ENCODE results near the gene SOBP.

SOBP gene

DNA sequence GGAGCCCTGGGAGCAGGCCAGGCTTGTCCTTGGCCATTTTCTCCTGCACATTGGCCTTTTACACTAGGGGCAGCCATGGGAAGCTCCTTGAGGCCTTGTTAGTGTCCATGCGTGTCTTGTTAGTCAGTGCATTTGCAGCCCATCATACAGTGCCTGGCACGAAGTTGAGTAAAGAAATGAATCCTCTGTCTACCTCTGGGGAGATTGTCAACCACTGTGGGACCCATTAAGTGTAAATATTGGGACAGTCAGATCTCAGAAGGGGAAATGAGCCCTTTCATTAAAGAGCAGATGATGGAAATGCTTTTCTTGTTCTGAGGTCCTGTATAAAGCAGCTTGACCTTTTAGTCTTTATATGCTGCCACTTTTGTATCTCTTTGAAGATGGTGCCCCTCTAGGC lies 33.9 kb downstream of the SOBP start:
- DNase-seq (ENCODE audit: low read depth in 2 of 2) = no peak

DNA sequence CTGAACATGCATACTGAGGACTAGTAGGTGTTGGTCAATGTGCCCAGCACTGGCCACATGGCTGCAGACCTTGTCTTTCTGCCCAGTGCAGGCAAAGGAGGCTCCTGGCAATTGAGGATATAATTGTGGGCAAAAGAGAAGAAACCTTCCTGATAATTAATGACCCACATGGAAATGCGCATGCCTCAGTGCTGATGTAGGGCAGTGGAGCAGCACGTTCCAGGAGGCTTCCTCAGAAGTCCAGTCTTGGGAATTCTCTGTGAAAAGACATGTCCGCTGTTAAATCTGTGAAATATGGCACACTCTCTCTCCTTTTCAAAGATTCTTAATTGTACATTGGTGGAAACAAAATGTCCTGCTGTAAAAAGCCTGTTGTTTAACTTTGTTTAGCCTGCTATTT lies 34.7 kb downstream of the SOBP start:
- no peak for DNase-seq (ENCODE audit: low read depth in 2 of 2)

DNA sequence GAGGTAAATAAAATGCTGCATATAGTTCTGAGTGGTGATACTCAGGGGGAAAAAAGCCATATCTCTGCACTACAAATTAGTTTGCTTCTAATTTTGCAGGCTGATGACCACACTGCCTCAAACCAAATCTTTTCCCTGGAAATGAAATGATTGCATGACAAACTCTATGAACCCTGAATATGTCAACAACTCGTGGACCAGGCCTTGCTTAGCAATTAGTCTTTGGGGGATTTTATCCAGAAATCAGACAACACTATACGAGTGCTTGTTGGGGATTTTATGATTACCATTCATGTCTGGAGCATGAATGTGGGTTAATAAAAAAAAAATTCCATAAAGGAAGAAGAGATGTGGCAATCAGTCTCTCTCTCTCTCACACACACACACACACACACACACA lies 42.0 kb downstream of the SOBP start:
- no peak for DNase-seq (ENCODE audit: low read depth in 2 of 2)

DNA sequence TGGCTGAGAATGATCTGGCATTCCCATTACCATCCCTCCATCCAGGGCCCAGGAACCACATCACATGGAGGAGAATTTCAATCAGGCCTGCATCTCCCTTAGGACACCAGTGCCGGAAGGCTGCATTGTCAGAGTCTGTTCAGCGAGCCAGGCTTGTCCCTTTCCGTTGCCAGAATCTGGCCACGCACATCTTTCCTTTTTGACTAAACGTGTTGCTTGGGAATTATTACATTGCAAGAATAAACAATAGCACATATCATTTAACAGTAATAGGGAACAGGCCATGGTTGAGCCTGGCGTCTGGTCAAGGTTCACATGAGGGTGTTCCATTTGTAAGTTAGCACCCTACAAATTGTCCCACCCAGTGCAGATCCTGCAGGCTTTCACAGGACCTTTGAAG lies 42.8 kb downstream of the SOBP start:
- no peak for DNase-seq (ENCODE audit: low read depth in 2 of 2)

DNA sequence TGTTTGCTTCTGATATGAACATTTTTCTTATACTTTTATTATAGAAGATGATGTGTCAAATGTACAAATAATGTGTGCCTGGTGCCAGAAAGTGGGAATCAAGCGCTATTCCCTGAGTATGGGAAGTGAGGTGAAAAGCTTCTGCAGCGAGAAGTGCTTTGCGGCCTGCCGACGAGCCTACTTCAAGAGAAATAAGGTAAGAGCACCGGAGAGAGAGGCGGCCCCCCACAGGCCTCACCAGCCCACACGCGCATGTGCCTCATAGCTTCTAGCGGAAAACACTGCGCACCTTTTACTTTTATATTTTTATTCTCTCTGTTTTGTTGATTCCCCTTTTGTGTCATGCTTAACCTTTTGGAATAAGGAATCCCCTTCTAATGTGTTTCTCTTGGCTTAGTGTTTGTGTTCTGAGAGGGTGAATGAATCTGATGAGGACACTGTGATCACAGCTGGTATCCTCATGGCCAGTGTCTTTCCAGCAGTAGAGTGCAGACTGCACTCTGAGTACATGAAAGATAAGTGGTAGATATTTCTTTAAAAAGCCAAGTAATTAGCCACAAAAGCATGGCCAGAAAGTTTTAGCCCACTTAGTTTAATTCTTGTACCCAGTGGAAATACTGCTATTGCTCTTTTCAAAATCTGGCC lies 43.6 kb downstream of the SOBP start:
- DNase-seq (ENCODE audit: low read depth in 2 of 2) = no peak

DNA sequence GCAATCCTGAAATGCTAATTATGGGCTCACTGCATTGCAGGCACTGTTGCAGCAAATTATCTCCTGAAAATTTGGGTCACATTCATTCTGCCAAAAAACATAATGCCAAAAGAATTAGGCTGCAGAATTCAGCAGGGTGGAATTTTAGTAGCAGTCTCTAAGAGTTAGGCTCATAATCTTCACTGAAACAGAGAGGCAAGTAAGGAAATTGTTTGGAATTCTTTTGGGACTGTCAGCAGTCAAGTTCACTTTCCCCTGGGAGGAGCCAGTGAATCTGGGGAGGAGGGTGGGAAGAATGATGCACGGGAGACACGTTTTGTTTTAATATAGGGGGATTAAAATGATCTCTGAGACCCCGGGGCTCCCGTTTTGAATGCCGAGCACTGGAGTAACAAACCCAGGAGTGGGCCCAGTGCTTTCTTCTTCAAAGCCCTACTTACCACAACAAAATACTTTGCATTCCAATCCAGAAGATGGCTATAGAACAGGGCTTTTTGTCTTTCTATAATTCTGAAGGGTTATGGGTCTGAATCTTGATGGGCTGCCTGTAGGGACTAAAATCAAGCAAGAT lies 44.7 kb downstream of the SOBP start:
- DNase-seq (ENCODE audit: low read depth in 2 of 2) = no peak

DNA sequence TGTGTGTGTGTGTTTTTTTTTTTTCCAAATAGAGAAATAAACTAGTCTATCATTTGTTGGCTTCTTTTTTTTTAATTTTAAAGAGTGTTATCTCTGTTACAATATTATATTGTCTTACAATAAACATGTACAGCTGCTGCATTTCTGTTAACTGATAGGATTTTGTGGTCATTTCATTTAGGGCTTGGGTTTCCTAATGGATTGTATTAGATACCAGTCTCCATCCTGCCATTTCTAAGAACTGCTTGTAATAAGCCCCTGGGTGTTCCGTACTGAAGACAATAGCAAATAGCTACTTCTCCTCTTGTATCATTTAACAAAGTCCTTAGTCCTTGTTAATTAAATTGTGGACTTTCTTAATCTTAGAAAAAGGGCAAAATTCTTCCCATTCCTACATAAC lies 45.7 kb downstream of the SOBP start:
- no peak for DNase-seq (ENCODE audit: low read depth in 2 of 2)

DNA sequence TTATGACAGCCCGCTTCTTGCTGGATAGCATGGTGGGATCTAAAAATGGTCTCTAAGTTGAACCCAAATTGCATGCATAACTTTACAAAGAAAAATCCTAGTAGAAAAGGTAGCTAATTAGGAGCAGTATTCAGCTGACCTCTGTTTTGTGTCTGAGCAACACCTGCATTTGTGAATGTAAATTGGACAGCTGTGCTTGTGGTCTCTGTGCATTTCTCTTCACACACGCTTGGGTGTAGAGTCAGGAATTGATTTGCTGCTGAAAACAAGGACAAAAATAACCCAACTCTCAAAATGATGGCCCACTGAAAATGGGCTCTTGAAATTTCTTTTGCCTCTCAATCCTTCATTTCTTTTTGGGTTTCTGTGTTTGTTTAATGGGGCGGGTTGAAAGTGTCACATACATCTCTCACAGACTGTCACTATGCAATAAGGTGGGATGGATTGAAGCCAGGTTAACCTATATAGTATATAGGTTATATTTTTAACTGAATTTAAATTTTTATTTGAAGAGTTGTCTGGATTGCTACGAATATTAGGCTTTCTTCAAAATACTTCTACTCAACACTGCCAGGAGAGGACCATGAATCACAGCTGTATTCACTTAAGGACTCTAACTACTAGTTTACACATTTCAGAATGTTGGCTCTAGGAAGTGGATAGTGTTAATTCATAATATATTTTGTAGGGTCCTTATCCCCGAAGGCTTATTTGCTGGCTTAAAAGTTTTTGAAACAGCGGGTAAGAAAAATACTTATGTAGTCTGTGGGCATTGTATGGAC lies 46.5 kb downstream of the SOBP start:
- DNase-seq (ENCODE audit: low read depth in 2 of 2) = no peak

DNA sequence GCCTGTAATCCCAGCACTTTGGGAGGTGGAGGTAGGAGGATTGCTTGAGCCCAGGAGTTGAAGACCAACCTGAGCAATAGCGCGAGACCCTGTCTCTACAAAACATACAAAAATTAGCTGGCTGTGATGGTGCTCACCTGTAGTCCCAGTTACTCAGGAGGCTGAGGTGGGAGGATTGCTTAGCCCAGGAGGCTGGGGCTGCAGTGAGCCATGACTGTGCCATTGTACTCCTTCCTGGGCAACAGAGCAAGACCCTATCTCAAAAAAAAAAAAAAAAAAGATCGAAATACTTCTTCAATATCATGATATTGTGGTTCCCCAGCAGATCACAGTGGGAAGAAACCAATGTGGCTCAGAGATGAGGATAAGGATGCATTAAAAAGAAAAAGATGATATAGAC lies 47.6 kb downstream of the SOBP start:
- no peak for DNase-seq (ENCODE audit: low read depth in 2 of 2)

DNA sequence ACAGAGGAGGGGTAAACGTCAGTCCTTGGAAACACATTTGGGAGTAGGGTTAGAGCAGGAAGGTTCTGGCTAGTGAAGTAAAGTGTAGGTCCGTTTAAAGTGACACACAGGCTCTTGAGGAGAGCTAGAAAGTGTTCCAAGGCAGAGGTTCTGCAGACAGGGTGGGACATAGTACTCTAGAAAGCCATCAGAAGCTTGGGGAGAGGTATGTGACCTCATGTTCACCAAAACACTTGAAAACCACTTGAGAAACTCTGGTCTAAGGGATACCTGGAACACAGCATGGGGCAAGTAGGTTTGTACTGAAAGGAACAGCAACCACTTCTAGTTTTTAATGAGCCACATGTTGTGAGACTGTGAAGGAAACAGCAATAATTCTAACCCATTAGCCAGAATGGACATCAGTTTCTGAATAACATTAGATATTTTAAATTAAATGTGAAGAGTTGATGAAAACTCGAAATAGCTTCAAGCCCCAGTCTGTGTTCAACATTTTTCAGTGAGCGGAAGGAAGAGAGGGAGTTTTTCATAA lies 49.0 kb downstream of the SOBP start:
- no peak for DNase-seq (ENCODE audit: low read depth in 2 of 2)

DNA sequence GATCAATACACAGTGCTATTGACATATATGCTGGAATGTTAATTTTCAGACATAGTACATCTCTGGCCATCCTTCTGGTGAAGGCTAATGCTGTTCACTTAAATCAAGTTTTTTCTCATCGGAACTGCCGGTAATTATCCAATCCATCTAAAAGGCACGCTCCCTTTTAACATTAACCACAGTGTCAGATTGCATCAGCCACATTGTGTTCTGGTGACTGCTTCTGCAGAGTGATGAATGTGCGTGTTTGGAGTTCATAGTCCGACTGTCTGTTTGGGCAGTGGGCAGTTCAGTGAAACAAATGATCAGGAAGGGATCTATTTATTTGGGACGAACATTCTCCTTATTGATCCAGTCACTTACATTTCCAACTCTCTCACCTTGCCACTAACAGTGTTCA lies 49.5 kb downstream of the SOBP start:
- no peak for DNase-seq (ENCODE audit: low read depth in 2 of 2)

DNA sequence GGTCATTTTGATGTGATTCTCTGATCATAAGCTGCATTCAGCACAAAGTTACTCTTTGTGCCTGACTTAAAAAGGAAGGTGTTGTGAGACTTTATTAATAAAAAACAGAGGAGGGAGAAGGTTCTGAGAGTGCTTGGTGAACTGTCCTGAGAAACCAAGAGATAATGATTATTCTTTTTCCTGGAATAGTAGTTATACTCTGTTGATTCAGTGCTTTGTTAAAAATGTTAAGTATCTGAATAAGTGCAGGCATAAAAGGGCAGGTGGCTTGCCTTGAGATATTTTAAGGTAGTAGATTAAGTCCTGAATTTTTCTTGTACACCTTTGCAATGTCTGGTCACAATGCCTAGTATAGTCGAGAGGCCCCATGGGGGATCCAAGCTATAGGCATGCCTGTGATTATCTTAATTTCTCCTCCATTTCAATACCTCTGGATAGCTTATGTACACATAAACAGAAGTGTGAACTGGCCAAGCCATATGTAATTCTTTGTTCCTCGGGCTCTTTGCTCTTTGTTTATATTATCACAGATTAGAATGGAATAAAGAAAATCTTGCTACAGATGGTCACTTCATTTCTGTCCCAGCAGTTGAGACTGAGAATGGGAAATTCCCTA lies 50.0 kb downstream of the SOBP start:
- DNase-seq (ENCODE audit: low read depth in 2 of 2) = no peak

DNA sequence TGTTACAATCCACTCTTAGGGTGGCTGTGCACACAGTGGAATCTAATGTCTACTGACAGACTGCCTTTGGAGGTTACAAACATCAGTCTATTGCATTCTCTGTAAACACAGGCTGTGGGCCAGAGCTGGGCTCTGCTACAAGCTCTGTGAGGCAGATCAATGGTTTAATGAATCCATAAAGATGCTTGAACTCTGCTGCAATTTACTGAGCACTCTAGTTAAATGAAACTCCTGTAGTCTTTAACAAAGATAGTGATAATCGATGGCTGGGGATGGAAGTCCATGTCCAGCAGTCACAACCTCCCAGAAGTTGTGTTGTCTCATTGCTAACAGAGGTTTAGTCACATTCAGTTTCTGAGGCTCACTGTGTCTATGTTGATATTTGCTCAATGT lies 50.5 kb downstream of the SOBP start:
- DNase-seq (ENCODE audit: low read depth in 2 of 2) = no peak

DNA sequence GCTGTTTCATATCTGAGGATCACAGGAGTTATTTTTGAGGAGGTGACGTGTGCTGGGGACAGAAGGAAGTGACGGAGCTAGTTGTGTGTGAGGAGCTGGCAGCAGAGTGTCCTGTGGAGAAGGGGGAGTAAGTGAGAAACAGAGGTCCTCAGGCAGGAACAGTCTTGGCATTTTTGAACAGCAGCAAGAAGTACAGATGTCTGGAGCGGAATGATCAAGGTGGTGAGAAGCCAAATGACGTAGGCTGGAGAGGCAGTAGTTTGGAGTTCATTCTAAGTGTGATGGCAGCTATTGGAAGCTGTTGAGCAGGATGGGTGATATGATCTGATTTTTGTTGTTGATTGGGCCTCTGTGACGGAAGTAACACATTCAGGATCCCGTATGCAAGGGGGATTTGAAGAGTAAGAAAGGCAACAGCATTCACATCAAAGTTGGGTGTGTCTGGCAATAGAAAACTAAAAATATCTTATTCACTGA lies 52.3 kb downstream of the SOBP start:
- DNase-seq (ENCODE audit: low read depth in 2 of 2) = no peak

DNA sequence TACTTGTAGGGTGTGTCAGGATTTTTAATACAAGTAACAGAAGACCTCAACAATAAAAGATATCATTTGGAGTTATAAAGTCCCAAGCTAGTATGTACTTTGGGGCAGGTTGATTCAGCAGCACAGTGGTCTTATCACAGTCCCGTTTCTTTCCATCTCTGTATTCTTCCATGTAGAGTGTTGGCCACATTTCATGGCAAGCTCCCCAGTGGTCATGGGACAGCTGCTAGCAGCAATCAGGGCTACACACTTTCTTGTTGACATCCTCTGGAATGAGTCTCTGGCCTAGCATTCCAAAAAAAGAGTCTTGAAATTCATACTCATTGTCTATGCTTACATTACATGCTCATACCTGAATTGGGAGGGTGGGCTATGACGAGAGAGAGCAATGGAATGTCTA lies 53.2 kb downstream of the SOBP start:
- no peak for DNase-seq (ENCODE audit: low read depth in 2 of 2)

DNA sequence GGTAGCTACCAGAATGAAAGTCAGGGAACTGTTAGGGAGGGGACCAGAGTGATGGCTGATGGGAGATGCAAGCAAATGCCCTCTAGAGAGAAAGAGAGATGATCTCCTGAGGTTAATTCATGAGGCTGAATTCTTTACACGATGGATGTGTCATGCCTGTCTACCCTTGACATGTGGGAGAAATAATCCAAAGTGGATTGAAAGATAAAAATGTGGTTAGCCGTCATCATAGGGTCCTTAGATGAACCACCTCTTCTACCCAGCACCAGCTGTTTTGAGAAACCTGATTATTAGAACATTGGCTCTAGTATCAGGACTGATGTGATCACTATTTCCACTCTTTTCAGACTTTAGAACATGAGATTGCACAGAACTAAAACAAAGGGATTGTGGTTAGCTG lies 53.6 kb downstream of the SOBP start:
- no peak for DNase-seq (ENCODE audit: low read depth in 2 of 2)

DNA sequence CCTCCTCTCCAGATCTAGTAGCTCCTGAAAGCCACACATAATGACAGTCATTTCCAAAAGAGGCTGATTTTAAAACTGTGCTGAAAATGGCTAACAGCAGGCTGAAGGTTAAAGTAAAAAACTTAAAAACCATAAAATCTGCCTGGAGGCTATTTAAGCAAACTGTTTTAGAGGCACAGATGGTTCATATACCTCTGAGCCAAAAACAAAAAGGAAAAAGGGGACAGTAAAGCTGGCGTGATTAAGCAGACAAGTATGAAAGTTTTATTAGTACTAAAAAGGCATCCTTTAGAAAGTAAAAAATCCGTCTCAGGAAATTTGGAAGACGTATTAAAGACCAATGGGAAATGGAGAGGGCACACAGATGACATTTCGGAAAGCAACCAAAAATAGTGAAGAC lies 55.8 kb downstream of the SOBP start:
- DNase-seq (ENCODE audit: low read depth in 2 of 2) = no peak

DNA sequence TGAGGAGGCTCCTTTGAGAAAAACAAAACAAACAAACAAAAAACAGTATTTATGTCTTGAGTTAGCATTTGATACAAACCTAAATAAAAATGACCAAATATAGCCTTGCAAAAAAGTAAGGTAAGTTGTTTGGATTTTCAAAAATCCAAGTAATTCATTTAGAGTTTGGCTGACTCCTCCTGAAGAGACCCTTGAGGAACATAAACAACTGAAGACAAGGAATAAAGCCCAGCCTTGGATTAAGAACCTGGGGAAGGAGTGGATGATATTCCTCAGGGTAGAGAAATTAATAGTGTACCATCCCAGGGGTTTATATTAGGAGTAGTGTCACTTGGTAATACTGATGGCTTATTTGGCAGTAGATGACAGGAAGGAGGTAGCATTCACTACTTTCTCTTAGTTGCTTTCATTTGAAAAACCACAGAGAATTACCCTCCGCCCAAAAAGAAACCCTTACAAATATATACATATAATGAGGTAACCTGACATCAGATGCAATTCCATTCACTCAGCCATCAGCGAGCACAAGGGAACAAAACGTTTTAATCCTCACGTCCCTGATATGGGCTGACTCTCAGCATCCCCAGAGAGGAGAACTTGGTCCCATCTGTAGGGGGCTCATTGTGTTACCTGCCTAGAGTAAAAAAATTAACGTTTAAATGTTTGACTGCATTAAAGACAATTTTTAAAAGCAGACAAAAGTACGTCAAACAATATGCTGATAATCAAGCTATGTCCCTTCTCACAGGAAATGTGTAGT lies 57.0 kb downstream of the SOBP start:
- DNase-seq (ENCODE audit: low read depth in 2 of 2) = no peak

DNA sequence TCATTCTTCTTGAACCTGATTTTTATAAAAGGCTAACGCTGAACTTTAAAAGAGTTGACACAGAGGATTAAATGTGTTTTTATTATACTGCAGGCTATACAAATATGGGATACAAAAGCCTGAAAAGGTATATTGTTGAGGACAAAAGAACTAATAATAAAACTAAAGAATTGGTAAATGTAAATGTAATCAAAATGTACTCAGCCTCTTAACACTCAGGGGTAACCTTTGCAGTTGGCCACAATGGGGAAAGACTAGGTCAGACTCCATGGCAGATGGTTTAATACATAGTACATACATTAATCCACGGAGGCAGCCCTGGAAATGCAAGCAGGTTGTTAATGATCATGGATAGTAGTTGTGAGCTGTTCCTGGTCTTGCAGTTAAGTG lies 57.5 kb downstream of the SOBP start:
- DNase-seq (ENCODE audit: low read depth in 2 of 2) = no peak

DNA sequence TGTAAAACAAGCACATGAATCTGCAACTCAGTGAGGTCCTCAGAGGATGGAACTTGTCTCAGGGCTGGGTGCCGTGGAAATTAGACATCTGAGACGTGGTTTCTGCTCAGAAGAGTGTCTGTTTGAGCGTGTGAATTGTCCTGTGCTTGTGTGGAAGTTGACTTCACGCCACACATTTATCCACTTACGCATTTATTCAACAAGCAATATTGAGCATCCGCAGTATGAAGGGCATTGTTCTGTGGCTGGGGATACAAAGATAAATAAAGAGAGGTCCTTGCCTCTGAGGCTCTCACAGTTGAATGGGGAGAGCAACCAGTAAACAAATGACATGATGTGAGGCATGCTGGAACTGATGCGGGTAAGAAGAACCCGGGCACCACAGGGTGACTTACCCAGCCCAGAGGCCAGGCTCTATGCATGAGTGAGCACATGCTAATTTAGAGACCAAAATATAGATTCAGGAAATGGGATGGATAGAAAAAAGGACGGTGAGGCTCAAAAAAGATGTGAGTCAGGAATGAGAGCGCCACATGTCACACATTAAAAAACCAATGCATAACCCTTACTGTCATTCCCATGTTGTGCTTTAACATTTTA lies 60.4 kb downstream of the SOBP start:
- DNase-seq (ENCODE audit: low read depth in 2 of 2) = no peak

DNA sequence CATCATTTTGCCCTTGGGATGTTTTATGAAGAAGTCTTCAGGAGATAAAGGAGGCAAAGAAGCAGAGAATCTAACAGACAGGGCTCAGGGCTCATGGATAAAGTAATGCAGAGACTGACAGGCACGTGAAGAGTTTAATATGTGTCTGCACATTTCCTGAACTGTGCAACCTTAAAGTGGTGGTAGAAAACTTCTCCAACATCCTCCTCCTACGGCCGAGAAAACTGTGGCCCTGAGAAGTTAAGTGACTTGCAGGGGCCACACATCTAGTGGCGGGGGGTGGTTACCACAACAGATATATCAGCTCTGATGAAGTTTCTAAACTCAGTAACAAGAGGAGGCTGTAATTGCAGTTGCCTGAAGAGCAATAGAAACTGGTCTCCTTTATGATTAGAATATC lies 61.0 kb downstream of the SOBP start:
- no peak for DNase-seq (ENCODE audit: low read depth in 2 of 2)

Data from stimulated activated CD4-positive, alpha-beta T cell treated with anti-CD3 and anti-CD28 coated beads, Interleukin-1b, Interleukin-23, amount 100 ng/mL, for 1 hour (primary cell).